Endothelial cell of umbilical vein (primary cell): ENCODE measurements around the gene IGFBP3. TPM values are rescaled to one million over a fixed set of nuclear protein-coding genes. Genes with fewer than 3 reads are reported as not detected.

Source experiments
- BruUV-seq: library from RNA; stranded (reverse); fragments of 400-500 nt; replicated peaks from 2 replicates; lab custom pipeline; 2021; lab: Mats Ljungman, UMichigan
- CTCF ChIA-PET: fragments of 300-600, 350-600 bp; sonication (Branson Sonifier 250); formaldehyde crosslinking; loops from one replicate; lab custom pipeline; 2021; ENCODE audit warnings: antibody characterized with exemption, inconsistent platforms; lab: Charles Lee
- POLR2A ChIA-PET: fragments of 300-600, 350-600 bp; sonication (Branson Sonifier 250); formaldehyde crosslinking; loops from one replicate; lab custom pipeline; 2021; ENCODE audit warnings: antibody characterized with exemption, inconsistent platforms; lab: Charles Lee
- DNase-seq: peaks from one replicate; pipeline ENCODE4 v3.0.0-alpha.2; 2011; ENCODE audit warnings: low read depth, low spot score
- FAIRE-seq: peaks from 2 replicates; lab custom pipeline; 2011; peaks lifted over from hg19 to GRCh38; lab: Jason Lieb, UNC
- H2AFZ ChIP-seq: 2 replicates; pipeline ENCODE4 v1.6.0; 2012; ENCODE audit warnings: low read depth, low read length, control low read depth, inconsistent platforms
- H3K27ac ChIP-seq: 2 replicates; pipeline ENCODE4 v1.5.1; 2011; ENCODE audit warnings: low read depth, mild to moderate bottlenecking, control low read depth, low read length, moderate library complexity; ENCODE audit not compliant: insufficient read depth
- H3K27me3 ChIP-seq, 2 experiments: 2 replicates each; pipeline versions ENCODE4 v1.6.0 to v1.6.1; 2011; ENCODE audit warnings: low read length in 2 of 2, mixed read lengths in 1 of 2; ENCODE audit not compliant: control insufficient read depth in 2 of 2, insufficient read depth in 2 of 2
- H3K36me3 ChIP-seq, 2 experiments: 2 replicates in 1 of 2; 3 replicates in 1 of 2; pipeline ENCODE4 v1.5.1; 2011; ENCODE audit warnings: low read length in 2 of 2, mild to moderate bottlenecking in 1 of 2, moderate library complexity in 1 of 2; ENCODE audit not compliant: control insufficient read depth in 2 of 2, insufficient read depth in 2 of 2; ENCODE audit errors: extremely low read depth in 1 of 2
- H3K4me1 ChIP-seq: 3 replicates; pipeline ENCODE4 v1.5.1; 2011; ENCODE audit warnings: mild to moderate bottlenecking, low read length; ENCODE audit not compliant: control insufficient read depth, insufficient read depth; ENCODE audit errors: extremely low read depth
- H3K4me2 ChIP-seq: 2 replicates; pipeline ENCODE4 v1.6.1; 2011; ENCODE audit warnings: low read length, control low read depth, mixed read lengths; ENCODE audit not compliant: insufficient read depth
- H3K4me3 ChIP-seq, 3 experiments: fragments of 200-600 bp in 1 of 3; sonication (generic), shearing (Covaris generic) in 1 of 3; replicated peaks in 1 of 3; 2 replicates each; pipeline ENCODE4 v1.5.1; 2011 to 2016; ENCODE audit warnings: control low read depth in 3 of 3, low read length in 3 of 3, mild to moderate bottlenecking in 2 of 3, inconsistent platforms in 1 of 3, low read depth in 1 of 3, moderate library complexity in 1 of 3; ENCODE audit not compliant: insufficient read depth in 1 of 3
- H3K79me2 ChIP-seq: 2 replicates; pipeline ENCODE4 v1.6.0; 2012; ENCODE audit warnings: low read length, inconsistent platforms; ENCODE audit not compliant: control insufficient read depth, insufficient read depth
- H3K9ac ChIP-seq: replicated peaks from 2 replicates; pipeline ENCODE3; 2011; ENCODE audit warnings: low read length, control low read depth; ENCODE audit not compliant: insufficient read depth; ENCODE audit errors: extremely low read depth
- H3K9me1 ChIP-seq: replicated peaks from 3 replicates; pipeline ENCODE4 v1.6.0; 2011; ENCODE audit warnings: mild to moderate bottlenecking, low read length; ENCODE audit not compliant: control insufficient read depth, insufficient read depth; ENCODE audit errors: extremely low read depth
- H3K9me3 ChIP-seq: replicated peaks from 2 replicates; pipeline ENCODE4 v1.5.1; 2012; ENCODE audit warnings: low read length, inconsistent platforms; ENCODE audit not compliant: control insufficient read depth, insufficient read depth
- H4K20me1 ChIP-seq: replicated peaks from 2 replicates; pipeline ENCODE3; 2011; ENCODE audit warnings: mild to moderate bottlenecking, low read length; ENCODE audit not compliant: control insufficient read depth, insufficient read depth; ENCODE audit errors: extremely low read depth
- CTCF ChIP-seq, 2 donors: IDR thresholded peaks; 1 replicate in 1 of 2; 2 replicates in 1 of 2; pipeline ENCODE4 v1.5.1; 2011; ENCODE audit warnings: low read length in 2 of 2, mild to moderate bottlenecking in 2 of 2, moderate library complexity in 2 of 2, control low read depth in 1 of 2, inconsistent platforms in 1 of 2, low read depth in 1 of 2; ENCODE audit not compliant: insufficient read depth in 1 of 2; ENCODE audit errors: extremely low read depth in 1 of 2
- EZH2 ChIP-seq: IDR thresholded peaks from 2 replicates; pipeline ENCODE4 v1.6.1; 2012; ENCODE audit warnings: borderline replicate concordance, low read depth, mild to moderate bottlenecking, moderate library complexity, low read length, inconsistent platforms; ENCODE audit not compliant: severe bottlenecking
- FOS ChIP-seq: IDR thresholded peaks from 2 replicates; pipeline ENCODE4 v1.6.1; 2011; ENCODE audit warnings: mild to moderate bottlenecking, low read length, moderate library complexity, borderline replicate concordance; ENCODE audit not compliant: insufficient read depth
- GATA2 ChIP-seq: IDR thresholded peaks from 2 replicates; pipeline ENCODE4 v1.7.0; 2011; ENCODE audit warnings: low read depth, mild to moderate bottlenecking, moderate library complexity, mixed read lengths, low read length; ENCODE audit not compliant: insufficient read length, insufficient read depth
- JUN ChIP-seq: IDR thresholded peaks from 2 replicates; pipeline ENCODE4 v1.6.1; 2011; ENCODE audit warnings: borderline replicate concordance, low read depth; ENCODE audit not compliant: insufficient read length, insufficient read depth
- MAX ChIP-seq: IDR thresholded peaks from 2 replicates; pipeline ENCODE4 v1.6.1; 2011; ENCODE audit not compliant: insufficient read depth, insufficient read length
- MYC ChIP-seq: IDR thresholded peaks from one replicate; pipeline ENCODE4 v1.6.1; 2011; ENCODE audit warnings: mild to moderate bottlenecking, low read depth, low read length
- POLR2A ChIP-seq: IDR thresholded peaks from 2 replicates; pipeline ENCODE4 v1.6.1; 2012; ENCODE audit warnings: low read depth, mild to moderate bottlenecking, control low read depth, low read length
- POLR2AphosphoS5 ChIP-seq: IDR thresholded peaks from 2 replicates; pipeline ENCODE4 v1.6.1; 2012; ENCODE audit warnings: low read depth, mild to moderate bottlenecking, control low read depth, low read length, moderate library complexity; ENCODE audit not compliant: insufficient read depth
- dilution Hi-C: fragments of 300-500 bp; cut with MboI; formaldehyde crosslinking; loops from one replicate; pipeline ENCODE4 v1.15.0; 2019; ENCODE audit warnings: low sequenced_read_pairs; ENCODE audit not compliant: extremely low pct_ligation_motif_present
- intact Hi-C: fragments of 100-400 bp; cut with micrococcal nuclease; formaldehyde crosslinking; loops from one replicate; pipeline ENCODE4 v1.10.0; 2022
- polyA plus RNA-seq, 4 experiments: library from polyadenylated mRNA; depleted of rRNA in 3 of 4; stranded (reverse) in 3 of 4; unstranded in 1 of 4; fragments of >200 nt; gene quantifications; 2 replicates each; pipeline versions ENCODE4 v1.2.1 to v1.2.3, GENCODE V29; 2011 to 2012; ENCODE audit warnings: missing spikeins in 1 of 4
- total RNA-seq: library from RNA; stranded (reverse); gene quantifications from 2 replicates; pipeline ENCODE4 v1.2.3, GENCODE V29; 2021

Gene IGFBP3
- total and polyA plus RNA-seq, 2 donors (not counting 3 experiments of a cell fraction or from before 2014, with no cell fraction given) = 3.4 to 10.1 TPM

GRCh38 chr7:45867471-45867870 is 53.6 kb downstream of the IGFBP3 start:
- POLR2A ChIA-PET = no interaction called here
- Histone ChIP-seq H3K4me3 (no peak overlapping the region), H3K27ac (no peak overlapping the region), H3K27me3 (no peaks in the 10 kb centered on the region), H3K9ac (no peak overlapping the region), H2AFZ (no peak overlapping the region), H3K4me1 (peaks cover 4% of the 10 kb centered on the region), H3K9me1 (no peaks in the 10 kb centered on the region), H3K4me2 (no peak overlapping the region), H3K9me3 (no peaks in the 10 kb centered on the region), H4K20me1 (no peaks in the 10 kb centered on the region), H3K36me3 (no peaks in the 10 kb centered on the region), H3K79me2 (no peaks in the 10 kb centered on the region)
- FAIRE-seq (no peak), DNase-seq (no peak)
- CTCF ChIA-PET = no interaction called here
- no TSS peak for BruUV-seq
- dilution Hi-C loops = no loop called here
- intact Hi-C loops = no loop called here
- TF ChIP-seq JUN = no peak
- TF ChIP-seq POLR2A = no peak
- TF ChIP-seq POLR2AphosphoS5 = no peak
- no peak for TF ChIP-seq EZH2
- TF ChIP-seq MYC = no peak
- no peak for TF ChIP-seq GATA2
- TF ChIP-seq MAX = no peak
- no peak for TF ChIP-seq FOS
- TF ChIP-seq CTCF (IDR thresholded peaks at IDR 0.05; ENCODE audit: extremely low read depth in 1 of 2, insufficient read depth in 1 of 2, low read depth in 1 of 2, low read length in 2 of 2) = no peak
